Activated naive CD8-positive, alpha-beta T cell treated with anti-CD3 and anti-CD28 coated beads, Interleukin-2, amount 10 ng/mL, durations not matched to agents 7 days and 5 days (primary cell): ENCODE results near the gene WHRN. TPM values are rescaled to one million over a fixed set of nuclear protein-coding genes. Genes with fewer than 3 reads are reported as not detected.
A peak's percentile ranks its signal among the peaks of the same experiment; 100 is the strongest.

ENCODE experiments used
- ATAC-seq: fragments of 150-1000 bp; cut with Tn5 transposase; one replicate; pipeline ENCODE4 v1.10.0; 2021; ENCODE audit warnings: low read depth, moderate library complexity
- POLR2A ChIA-PET: fragments of 350-600 bp; sonication (Branson Sonifier 250); formaldehyde crosslinking; loops from one replicate; lab custom pipeline; 2021; ENCODE audit warnings: antibody characterized with exemption; lab: Charles Lee
- DNase-seq: peaks from one replicate; pipeline ENCODE4 v3.0.0; 2021
- H3K27ac Mint-ChIP-seq: one replicate; pipeline ENCODE4 v1.8.0; 2022; ENCODE audit warnings: mild to moderate bottlenecking, mixed read lengths
- H3K27me3 Mint-ChIP-seq: one replicate; pipeline ENCODE4 v1.8.0; 2022; ENCODE audit warnings: mild to moderate bottlenecking, moderate library complexity, mixed read lengths
- H3K36me3 Mint-ChIP-seq: one replicate; pipeline ENCODE4 v1.8.0; 2021; ENCODE audit warnings: mild to moderate bottlenecking, mixed read lengths
- H3K4me1 Mint-ChIP-seq: one replicate; pipeline ENCODE4 v1.8.0; 2021; ENCODE audit warnings: mixed read lengths
- H3K4me3 Mint-ChIP-seq: one replicate; pipeline ENCODE4 v1.8.0; 2022; ENCODE audit warnings: mild to moderate bottlenecking, moderate library complexity, mixed read lengths
- H3K9me3 Mint-ChIP-seq: one replicate; pipeline ENCODE4 v1.8.0; 2021; ENCODE audit warnings: mixed read lengths
- total RNA-seq, 2 experiments: library from RNA; stranded (reverse); gene quantifications; one replicate each; pipeline ENCODE4 v1.2.3, GENCODE V29; 2021

WHRN gene
- total RNA-seq, 2 experiments from 2014 or later, result 10.5 TPM

GRCh38 chr9:114395768-114396167 is 109.5 kb downstream of the WHRN start:
- H3K9me3 Mint-ChIP-seq, result no peaks in the 10 kb centered on the region
- H3K27ac Mint-ChIP-seq, result peak overlapping the region; percentile 88
- peaks cover 18% of the 10 kb centered on the region for H3K36me3 Mint-ChIP-seq
- DNase-seq (no peak), ATAC-seq (no peak)
- H3K27me3 Mint-ChIP-seq, result no peaks in the 10 kb centered on the region
- H3K4me1 Mint-ChIP-seq, result peaks cover 37% of the 10 kb centered on the region
- peak overlapping the region; percentile 74 for H3K4me3 Mint-ChIP-seq
- POLR2A ChIA-PET, result interaction anchor here (0.6 to 5.1 kb wide), 14 partner anchors 9 to 510 kb away, joined by 3 to 139 read pairs (median 4); partner anchors contain the start of genes AKNA and ATP6V1G1

DNA sequence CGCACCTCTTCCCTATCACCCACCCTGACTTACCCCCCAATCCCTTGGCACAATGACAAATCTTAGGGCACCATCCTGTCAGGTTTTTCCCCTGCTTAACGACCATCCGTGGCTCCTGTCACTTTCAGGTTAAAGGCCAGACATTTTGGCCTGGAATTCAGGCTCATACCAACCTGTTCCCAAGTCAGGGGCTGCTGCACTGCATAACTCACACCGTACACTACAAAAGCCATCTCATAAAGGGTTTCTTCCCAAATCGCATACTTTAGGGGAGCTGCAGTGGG is 110.0 kb downstream of the WHRN start:
- Mint-ChIP-seq H3K4me3 (peak overlapping the region; percentile 74), H3K4me1 (peaks cover 42% of the 10 kb centered on the region), H3K27ac (peak overlapping the region; percentile 88), H3K9me3 (no peaks in the 10 kb centered on the region), H3K36me3 (peaks cover 20% of the 10 kb centered on the region), H3K27me3 (no peaks in the 10 kb centered on the region)
- POLR2A ChIA-PET, result interaction anchor here (0.6 to 5.1 kb wide), 13 partner anchors 9 to 302 kb away, joined by 3 to 139 read pairs (median 4); partner anchors contain the start of genes AKNA and ATP6V1G1
- ATAC-seq (no peak), DNase-seq (no peak)

GRCh38 chr9:114394523-114395333 is 110.5 kb downstream of the WHRN start:
- H3K27me3 Mint-ChIP-seq, result no peaks in the 10 kb centered on the region

DNA sequence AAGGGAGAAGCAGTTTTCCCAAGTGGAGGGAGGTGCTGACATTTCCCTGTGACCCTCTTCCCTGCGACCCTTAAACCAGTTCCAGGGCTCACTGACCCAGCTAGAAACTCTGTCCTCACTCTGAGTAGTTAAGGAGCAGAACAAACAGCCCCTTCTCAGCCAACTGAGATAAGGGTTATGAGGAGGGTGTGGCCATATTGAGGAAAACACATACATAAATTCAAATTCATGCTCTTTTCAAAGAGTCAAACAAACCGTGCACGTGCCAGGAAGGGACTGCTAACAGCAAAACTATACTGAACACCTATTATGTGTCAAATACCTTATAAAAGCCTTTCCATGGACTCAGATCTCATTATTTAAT is 112.5 kb downstream of the WHRN start:
- Mint-ChIP-seq H3K36me3 (peaks cover 36% of the 10 kb centered on the region), H3K27me3 (no peaks in the 10 kb centered on the region), H3K4me3 (peak overlapping the region; percentile 28), H3K27ac (peak overlapping the region; percentile 44), H3K4me1 (peaks cover 59% of the 10 kb centered on the region), H3K9me3 (no peaks in the 10 kb centered on the region)
- POLR2A ChIA-PET, result interaction anchor here (0.7 to 1.6 kb wide), 5 partner anchors 9 to 59 kb away, joined by 3 to 8 read pairs (median 3); no protein-coding TSS in a partner anchor
- no peak for DNase-seq
- no peak for ATAC-seq

More at GRCh38 chr9:114394523-114395333, 110.5 kb downstream of the WHRN start:
- H3K27ac Mint-ChIP-seq, result peak overlapping the region; percentile 88
- H3K4me1 Mint-ChIP-seq, result peaks cover 48% of the 10 kb centered on the region
- ATAC-seq, result no peak
- no peaks in the 10 kb centered on the region for H3K9me3 Mint-ChIP-seq
- H3K36me3 Mint-ChIP-seq, result peaks cover 26% of the 10 kb centered on the region
- DNase-seq, result no peak
- POLR2A ChIA-PET, result interaction anchor here (0.6 to 5.1 kb wide), 13 partner anchors 8 to 302 kb away, joined by 3 to 139 read pairs (median 4); partner anchors contain the start of genes AKNA and ATP6V1G1
- H3K4me3 Mint-ChIP-seq, result peak overlapping the region; percentile 74

DNA sequence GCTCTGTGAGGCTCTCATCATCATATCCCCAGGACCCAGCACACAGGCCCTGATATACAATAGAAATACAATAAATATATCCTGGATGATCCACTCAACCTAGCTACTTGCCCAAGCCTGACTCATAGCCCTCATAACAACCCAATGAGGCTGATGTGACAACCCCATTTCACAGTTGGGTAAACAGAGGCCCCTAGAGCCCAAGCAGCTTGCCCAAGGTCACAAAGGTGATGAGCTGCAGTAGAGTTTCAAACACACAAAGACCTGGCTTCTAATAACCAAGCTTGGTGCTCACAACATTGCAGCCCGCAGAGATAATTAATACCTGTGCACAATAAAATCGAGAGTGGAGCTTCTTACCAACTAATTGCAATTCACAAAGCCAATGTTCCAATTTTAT is 114.3 kb downstream of the WHRN start:
- Mint-ChIP-seq H3K27ac (peak overlapping the region; percentile 99), H3K36me3 (peaks cover 48% of the 10 kb centered on the region), H3K27me3 (no peaks in the 10 kb centered on the region), H3K4me1 (peaks cover 46% of the 10 kb centered on the region), H3K4me3 (peak overlapping the region; percentile 99), H3K9me3 (no peaks in the 10 kb centered on the region)
- POLR2A ChIA-PET, result interaction anchor here (2.0 to 12.9 kb wide), 4 partner anchors 10 to 50 kb away, joined by 12 to 637 read pairs (median 120); no protein-coding TSS in a partner anchor
- no peak for DNase-seq
- ATAC-seq, result no peak

GRCh38 chr9:114389612-114390368 is 115.5 kb downstream of the WHRN start:
- ATAC-seq, result no peak
- DNase-seq, result no peak
- H3K36me3 Mint-ChIP-seq, result peaks cover 58% of the 10 kb centered on the region
- POLR2A ChIA-PET, result interaction anchor here (1.4 to 12.9 kb wide), 8 partner anchors 7 to 301 kb away, joined by 4 to 637 read pairs (median 94); partner anchors contain the start of gene ATP6V1G1
- H3K9me3 Mint-ChIP-seq, result no peaks in the 10 kb centered on the region
- H3K27ac Mint-ChIP-seq, result peak overlapping the region; percentile 99
- peaks cover 41% of the 10 kb centered on the region for H3K4me1 Mint-ChIP-seq
- no peaks in the 10 kb centered on the region for H3K27me3 Mint-ChIP-seq
- peak overlapping the region; percentile 99 for H3K4me3 Mint-ChIP-seq

GRCh38 chr9:114388764-114389375 is 116.4 kb downstream of the WHRN start:
- no peak for ATAC-seq
- peaks cover 62% of the 10 kb centered on the region for H3K36me3 Mint-ChIP-seq
- H3K4me3 Mint-ChIP-seq, result peak overlapping the region; percentile 99
- H3K27me3 Mint-ChIP-seq, result no peaks in the 10 kb centered on the region
- POLR2A ChIA-PET, result interaction anchor here (1.0 to 12.9 kb wide), 11 partner anchors 8 to 308 kb away, joined by 4 to 637 read pairs (median 23); partner anchors contain the start of gene ATP6V1G1
- peaks cover 36% of the 10 kb centered on the region for H3K4me1 Mint-ChIP-seq
- no peak for DNase-seq
- peak overlapping the region; percentile 99 for H3K27ac Mint-ChIP-seq
- H3K9me3 Mint-ChIP-seq, result no peaks in the 10 kb centered on the region

DNA sequence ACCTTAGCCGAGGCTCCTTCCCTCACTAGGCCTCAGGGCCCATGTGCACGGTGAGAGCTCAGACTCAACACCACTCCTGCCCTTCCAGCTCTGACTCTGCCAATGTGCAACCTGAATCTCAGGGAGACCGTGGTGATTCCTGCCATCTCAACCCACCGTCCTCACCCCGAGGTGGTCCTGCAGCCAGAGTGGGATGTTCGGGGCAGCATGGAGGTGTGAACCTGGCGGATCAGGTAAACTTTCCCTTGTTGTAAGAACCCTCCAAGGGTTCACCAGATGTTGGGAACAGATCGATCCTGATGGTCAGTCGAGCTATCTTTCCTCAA is 117.0 kb downstream of the WHRN start:
- H3K36me3 Mint-ChIP-seq, result peaks cover 65% of the 10 kb centered on the region
- no peak for DNase-seq
- H3K9me3 Mint-ChIP-seq, result no peaks in the 10 kb centered on the region
- H3K27me3 Mint-ChIP-seq, result no peaks in the 10 kb centered on the region
- POLR2A ChIA-PET, result interaction anchor here (1.0 to 12.9 kb wide), 11 partner anchors 8 to 309 kb away, joined by 4 to 637 read pairs (median 23); partner anchors contain the start of gene ATP6V1G1
- peak overlapping the region; percentile 99 for H3K27ac Mint-ChIP-seq
- peak overlapping the region; percentile 99 for H3K4me3 Mint-ChIP-seq
- peaks cover 38% of the 10 kb centered on the region for H3K4me1 Mint-ChIP-seq
- ATAC-seq, result no peak

DNA sequence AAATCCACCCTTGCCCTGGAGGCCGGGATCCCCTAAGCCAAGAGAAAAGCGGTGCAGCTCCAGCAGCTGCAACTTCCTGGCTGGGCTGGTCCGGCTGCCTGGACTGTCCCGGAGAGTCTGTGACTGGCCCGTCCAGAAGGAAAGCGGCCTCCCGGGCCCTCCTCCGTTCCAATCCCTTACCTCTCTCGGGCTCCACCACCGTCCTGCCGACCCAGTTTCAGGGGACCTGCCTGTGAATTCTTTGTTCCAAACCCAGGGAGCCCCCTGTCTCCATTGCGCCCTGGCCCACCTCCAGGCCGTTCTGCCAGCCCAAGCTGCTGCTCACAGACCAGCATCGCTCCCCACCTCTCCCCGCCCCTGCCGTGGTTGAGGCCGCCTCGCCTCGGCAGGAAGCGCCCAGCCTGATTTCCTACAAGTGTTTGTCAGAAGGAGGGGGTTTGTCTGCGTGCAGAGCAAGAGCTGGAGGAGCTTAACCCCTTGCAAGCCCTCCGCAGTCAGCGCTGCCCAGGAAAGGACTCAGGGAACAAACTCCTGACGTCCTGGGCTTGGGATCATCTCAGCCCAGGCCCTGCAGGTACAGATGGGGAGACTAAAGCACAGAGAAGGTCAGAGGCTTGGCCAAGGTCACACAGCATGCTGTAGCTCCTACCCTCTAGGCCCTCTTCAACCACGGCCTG is 117.5 kb downstream of the WHRN start, which contains the start of gene AKNA:
Gene AKNA, minus strand, starts transcription at position 303 of the 677 bp plus-strand sequence. CDS start 6,649 bp downstream, outside the sequence.
- no peaks in the 10 kb centered on the region for H3K27me3 Mint-ChIP-seq
- H3K9me3 Mint-ChIP-seq, result no peaks in the 10 kb centered on the region
- ATAC-seq, result peak; percentile 50
- H3K4me3 Mint-ChIP-seq, result peak within 1 kb of the TSS; percentile 99
- peaks cover 68% of the 10 kb centered on the region for H3K36me3 Mint-ChIP-seq
- peak within 1 kb of the TSS; percentile 99 for H3K27ac Mint-ChIP-seq
- POLR2A ChIA-PET, result interaction anchor here (1.0 to 12.9 kb wide), 12 partner anchors 9 to 318 kb away, joined by 3 to 637 read pairs (median 20); partner anchors contain the start of gene ATP6V1G1
- peak; percentile 86 for DNase-seq
- H3K4me1 Mint-ChIP-seq, result peaks cover 39% of the 10 kb centered on the region

DNA sequence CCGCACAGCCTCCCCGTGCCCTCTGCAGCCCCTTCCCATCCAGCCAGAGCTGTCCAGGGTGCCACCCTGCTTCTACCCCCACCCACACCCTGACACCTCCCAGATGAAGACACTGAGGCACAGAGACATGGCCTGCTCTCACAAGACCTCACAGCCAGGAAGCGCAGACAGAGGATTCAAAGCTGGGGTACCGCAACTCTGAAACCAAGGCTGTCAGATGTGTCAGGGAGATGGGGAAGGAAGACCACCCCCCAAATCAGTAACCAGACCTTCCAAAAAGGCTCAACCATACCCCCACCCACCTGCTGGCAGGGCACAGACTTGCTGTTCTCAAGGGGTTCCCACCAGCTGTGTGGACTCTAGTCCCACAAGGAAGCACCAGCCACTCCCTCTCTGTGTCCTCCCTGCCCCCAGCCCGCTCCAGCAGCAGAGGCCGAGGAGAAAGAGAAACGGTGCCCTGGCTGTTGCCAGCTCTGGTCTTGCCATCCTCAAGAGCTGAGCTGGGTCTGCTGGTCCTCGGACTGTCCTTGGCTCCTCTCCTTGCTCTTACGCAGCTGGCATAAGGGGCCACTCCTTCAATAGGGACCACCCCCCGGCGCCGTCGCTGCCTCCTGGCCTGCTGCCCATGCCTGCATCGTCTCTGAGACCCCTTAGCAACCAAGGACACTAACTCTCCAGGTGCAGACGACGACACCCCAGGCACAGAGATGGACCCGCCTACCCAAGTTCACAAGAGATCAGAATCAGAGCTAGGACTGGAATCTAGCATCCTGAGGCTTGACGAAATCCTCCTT is 118.2 kb downstream of the WHRN start:
- peak; percentile 55 for DNase-seq
- H3K4me1 Mint-ChIP-seq, result peaks cover 42% of the 10 kb centered on the region
- peaks cover 72% of the 10 kb centered on the region for H3K36me3 Mint-ChIP-seq
- POLR2A ChIA-PET, result interaction anchor here (1.2 to 12.9 kb wide), 12 partner anchors 9 to 542 kb away, joined by 3 to 637 read pairs (median 20); partner anchors contain the start of gene ATP6V1G1
- no peaks in the 10 kb centered on the region for H3K27me3 Mint-ChIP-seq
- no peak for ATAC-seq
- H3K4me3 Mint-ChIP-seq, result peak overlapping the region; percentile 99
- H3K27ac Mint-ChIP-seq, result peak overlapping the region; percentile 99
- no peaks in the 10 kb centered on the region for H3K9me3 Mint-ChIP-seq

- Mint-ChIP-seq H3K4me3 (peak overlapping the region; percentile 99), H3K36me3 (peaks cover 74% of the 10 kb centered on the region), H3K27me3 (no peaks in the 10 kb centered on the region), H3K27ac (peak overlapping the region; percentile 99), H3K4me1 (peaks cover 47% of the 10 kb centered on the region), H3K9me3 (no peaks in the 10 kb centered on the region)
- peak; percentile 50 for DNase-seq
- no peak for ATAC-seq
- POLR2A ChIA-PET, result interaction anchor here (0.8 to 12.9 kb wide), 12 partner anchors 8 to 543 kb away, joined by 3 to 637 read pairs (median 20); partner anchors contain the start of gene ATP6V1G1
Observed at GRCh38 chr9:114386361-114386885, 118.8 kb downstream of the WHRN start.
